LoVo (cell line): Measurements from ENCODE around the gene RNF150.
A peak's percentile ranks its signal among the peaks of the same experiment; 100 is the strongest.

ENCODE experiments used
- DNase-seq: peaks from one replicate; pipeline ENCODE4 v3.0.0-alpha.2; 2016; ENCODE audit warnings: low spot score

The RNF150 gene

GRCh38 chr4:140906993-140907962 is 226.0 kb downstream of the RNF150 start:
- no peak for DNase-seq

- DNase-seq, result no peak
Measured at GRCh38 chr4:140904904-140905303, 228.4 kb downstream of the RNF150 start.

GRCh38 chr4:140903522-140904475 is 229.5 kb downstream of the RNF150 start:
- no peak for DNase-seq

GRCh38 chr4:140901736-140902336 is 231.4 kb downstream of the RNF150 start:
- DNase-seq, result no peak

- DNase-seq, result no peak
Measured at GRCh38 chr4:140893939-140894338, 239.3 kb downstream of the RNF150 start.

- no peak for DNase-seq
Measured at GRCh38 chr4:140888054-140888453, 245.2 kb downstream of the RNF150 start.

GRCh38 chr4:140887467-140887866 is 245.8 kb downstream of the RNF150 start:
- DNase-seq, result no peak

- DNase-seq, result peak; percentile 59
Measured at GRCh38 chr4:140884431-140885058, 248.7 kb downstream of the RNF150 start.

- no peak for DNase-seq
Measured at GRCh38 chr4:140877781-140878180, 255.5 kb downstream of the RNF150 start.

GRCh38 chr4:140876615-140877364 is 256.5 kb downstream of the RNF150 start:
- DNase-seq, result no peak

- no peak for DNase-seq
Measured at GRCh38 chr4:140875746-140876452, 257.4 kb downstream of the RNF150 start.

GRCh38 chr4:140874056-140874455 is 259.2 kb downstream of the RNF150 start:
- no peak for DNase-seq

GRCh38 chr4:140871368-140871767 is 261.9 kb downstream of the RNF150 start:
- no peak for DNase-seq

- DNase-seq, result no peak
Measured at GRCh38 chr4:140870427-140870826, 262.8 kb downstream of the RNF150 start.

GRCh38 chr4:140869446-140869845 is 263.8 kb downstream of the RNF150 start:
- no peak for DNase-seq

GRCh38 chr4:140867356-140867755 is 265.9 kb downstream of the RNF150 start:
- DNase-seq, result no peak

- DNase-seq, result no peak
Measured at GRCh38 chr4:140866492-140867005, 266.7 kb downstream of the RNF150 start.

GRCh38 chr4:140865253-140866217 is 267.7 kb downstream of the RNF150 start:
- DNase-seq, result no peak

- no peak for DNase-seq
Measured at GRCh38 chr4:140863197-140863596, 270.1 kb downstream of the RNF150 start.
